NCI-H524 treated with DMSO at 0.1 percent for 48 hours (cell line): ENCODE data around the gene PCDH9.
A peak's percentile ranks its signal among the peaks of the same experiment; 100 is the strongest.

Source experiments
- DNase-seq: peaks from one replicate; lab custom pipeline; 2025; lab: John Stamatoyannopoulos, UW

PCDH9 gene, protein sequence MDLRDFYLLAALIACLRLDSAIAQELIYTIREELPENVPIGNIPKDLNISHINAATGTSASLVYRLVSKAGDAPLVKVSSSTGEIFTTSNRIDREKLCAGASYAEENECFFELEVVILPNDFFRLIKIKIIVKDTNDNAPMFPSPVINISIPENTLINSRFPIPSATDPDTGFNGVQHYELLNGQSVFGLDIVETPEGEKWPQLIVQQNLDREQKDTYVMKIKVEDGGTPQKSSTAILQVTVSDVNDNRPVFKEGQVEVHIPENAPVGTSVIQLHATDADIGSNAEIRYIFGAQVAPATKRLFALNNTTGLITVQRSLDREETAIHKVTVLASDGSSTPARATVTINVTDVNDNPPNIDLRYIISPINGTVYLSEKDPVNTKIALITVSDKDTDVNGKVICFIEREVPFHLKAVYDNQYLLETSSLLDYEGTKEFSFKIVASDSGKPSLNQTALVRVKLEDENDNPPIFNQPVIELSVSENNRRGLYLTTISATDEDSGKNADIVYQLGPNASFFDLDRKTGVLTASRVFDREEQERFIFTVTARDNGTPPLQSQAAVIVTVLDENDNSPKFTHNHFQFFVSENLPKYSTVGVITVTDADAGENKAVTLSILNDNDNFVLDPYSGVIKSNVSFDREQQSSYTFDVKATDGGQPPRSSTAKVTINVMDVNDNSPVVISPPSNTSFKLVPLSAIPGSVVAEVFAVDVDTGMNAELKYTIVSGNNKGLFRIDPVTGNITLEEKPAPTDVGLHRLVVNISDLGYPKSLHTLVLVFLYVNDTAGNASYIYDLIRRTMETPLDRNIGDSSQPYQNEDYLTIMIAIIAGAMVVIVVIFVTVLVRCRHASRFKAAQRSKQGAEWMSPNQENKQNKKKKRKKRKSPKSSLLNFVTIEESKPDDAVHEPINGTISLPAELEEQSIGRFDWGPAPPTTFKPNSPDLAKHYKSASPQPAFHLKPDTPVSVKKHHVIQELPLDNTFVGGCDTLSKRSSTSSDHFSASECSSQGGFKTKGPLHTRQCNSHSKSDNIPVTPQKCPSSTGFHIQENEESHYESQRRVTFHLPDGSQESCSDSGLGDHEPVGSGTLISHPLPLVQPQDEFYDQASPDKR (N-terminal part only)

DNA sequence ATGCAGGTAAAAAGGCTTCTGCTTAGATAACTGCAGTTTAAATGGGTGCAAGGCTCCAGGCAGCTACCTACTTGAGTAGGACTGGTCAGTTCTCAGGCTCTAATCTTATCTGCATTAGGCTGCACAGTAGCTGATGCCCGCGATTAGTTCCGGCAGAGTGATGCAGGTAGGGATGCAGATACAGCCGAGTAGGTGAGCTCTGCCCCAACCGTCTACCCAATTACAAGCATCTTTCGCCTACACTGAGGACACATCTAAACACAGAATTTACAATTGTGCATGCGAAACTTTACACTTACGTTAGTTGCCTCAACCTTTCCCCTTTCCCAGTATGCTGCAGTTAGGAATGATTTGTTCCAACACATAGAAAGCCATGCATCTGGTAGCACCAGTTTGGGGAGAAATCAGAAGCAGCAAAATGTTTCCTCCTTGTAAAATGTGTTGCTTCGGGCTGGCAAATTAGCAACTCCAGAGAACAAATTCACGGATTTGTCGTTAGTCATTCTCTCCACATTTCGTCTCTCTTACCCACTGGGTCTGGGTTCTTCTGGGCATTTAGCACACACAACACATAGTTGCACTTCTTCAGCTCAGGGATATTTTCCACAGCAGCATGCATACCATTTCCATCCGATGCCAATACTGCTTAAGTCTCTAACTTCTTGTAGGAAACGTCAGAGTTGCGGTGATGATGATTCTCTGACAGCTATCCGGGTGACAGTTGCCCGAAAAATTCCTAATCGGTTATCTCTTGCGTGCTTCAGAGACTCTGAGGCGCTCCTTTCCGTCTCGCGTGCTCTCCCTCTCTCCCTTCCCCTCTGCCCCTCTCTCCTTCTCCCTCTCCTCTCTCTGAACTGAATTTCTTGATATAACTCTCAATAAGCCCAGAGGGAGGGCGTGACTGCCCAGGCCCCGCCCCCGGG is at the start of gene PCDH9:
PCDH9 (minus strand) TSS at position 856 of the 923 bp plus-strand sequence. CDS start 1,896 bp downstream, outside the sequence.
- DNase-seq: no peak

DNA sequence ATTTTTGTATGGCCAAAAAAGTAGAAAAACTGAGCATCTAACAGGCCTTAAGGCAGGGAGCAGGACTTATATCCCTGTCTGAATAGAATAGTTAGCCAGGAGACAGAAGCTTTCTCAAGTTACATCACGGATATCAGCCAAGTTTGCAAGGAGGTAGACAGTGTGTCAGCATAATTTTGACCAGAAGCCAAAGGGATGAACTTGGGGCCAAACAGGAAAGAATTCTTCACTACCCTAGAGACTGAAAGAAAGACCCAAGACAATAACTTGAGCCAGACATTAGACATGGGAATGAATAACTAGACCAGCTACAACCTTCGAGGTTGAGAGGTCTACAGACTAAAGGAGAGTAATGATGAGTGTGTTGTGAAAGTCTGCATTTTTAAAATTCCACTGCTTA is 48.1 kb upstream of the PCDH9 start:
- DNase-seq: no peak

DNA sequence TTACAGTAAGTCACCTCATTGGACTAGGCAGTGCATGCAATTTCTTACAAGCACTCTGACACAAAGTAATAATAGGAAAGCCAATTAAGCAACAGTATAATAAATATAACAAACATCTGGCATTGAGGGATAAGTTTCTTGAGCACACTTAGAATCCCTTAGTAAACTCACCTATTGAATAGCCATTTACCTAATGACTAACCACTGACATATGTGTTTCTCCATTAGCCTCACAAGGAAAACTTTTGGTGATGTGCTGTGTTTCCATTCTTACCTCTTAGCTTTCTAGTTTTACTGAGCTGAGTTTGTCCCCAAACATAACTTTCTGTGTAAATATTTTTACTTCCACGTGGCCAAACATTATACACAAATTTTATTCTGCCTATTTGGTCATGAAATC is 47.4 kb upstream of the PCDH9 start:
- peak; percentile 97 for DNase-seq

DNA sequence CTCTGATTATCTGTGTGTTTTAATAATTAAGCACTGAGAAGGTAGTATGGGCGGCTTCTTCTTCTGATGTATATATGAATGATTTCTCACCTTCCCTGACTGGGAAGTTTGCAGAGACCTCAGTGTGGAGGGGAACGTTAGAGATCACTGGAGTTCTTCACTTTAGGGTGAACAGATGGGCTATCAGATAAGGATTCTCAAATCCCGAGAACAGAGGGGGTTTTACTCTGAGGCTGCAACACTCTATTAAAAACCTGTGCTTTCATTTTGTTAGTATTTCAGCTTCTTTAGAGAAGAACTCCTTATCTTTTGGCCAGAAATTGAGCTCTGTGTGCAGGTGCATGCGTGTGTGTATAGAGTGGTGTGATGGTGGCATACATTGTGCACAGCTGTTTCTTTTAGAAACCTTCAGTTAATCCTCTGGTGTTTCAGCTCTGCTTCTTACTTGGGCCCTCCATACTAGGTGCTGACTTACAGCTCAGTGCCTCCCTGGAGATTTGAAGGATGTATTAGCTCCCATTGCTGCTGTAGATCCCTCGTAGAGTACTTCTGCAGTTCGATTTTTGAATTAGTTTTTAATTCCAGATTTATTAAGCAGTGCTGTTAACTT is 45.3 kb upstream of the PCDH9 start:
- peak; percentile 80 for DNase-seq

DNA sequence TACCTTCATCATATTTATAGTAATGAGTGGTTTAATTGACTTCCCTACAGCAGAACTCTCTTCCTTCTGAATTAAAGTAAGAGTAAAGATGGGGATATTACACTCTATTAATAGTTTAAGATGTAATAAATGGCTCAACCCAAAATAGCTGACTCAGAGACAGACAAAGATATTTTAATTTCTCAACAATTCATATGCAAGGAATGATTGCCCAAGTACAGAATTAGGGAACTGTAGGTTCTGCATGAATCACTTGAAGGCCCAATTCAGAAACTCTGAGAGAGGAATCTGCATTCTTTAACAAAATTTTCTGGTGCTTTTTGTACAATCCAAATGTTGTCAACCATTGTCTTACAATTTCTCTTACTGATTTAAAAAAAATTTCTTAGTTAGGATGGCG is 42.9 kb upstream of the PCDH9 start:
- DNase-seq: no peak

DNA sequence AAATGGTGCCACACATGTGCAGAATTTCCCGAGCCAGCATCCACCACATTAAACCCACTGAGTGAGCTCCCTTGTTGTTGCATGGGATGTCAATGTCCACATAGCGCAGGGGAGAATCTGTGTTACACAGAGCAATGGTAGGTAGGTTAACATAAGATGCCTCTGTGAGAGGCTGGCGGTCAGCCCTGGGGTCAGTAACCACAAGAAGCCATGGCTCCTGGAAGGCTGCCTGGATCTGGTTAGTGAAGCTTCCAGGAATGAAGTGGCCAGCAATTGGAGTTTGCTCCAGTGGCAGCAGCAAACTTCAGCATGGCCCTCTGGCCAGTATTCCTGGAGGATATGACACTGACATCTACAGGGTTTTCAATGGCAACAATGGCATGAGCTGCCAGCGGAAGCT is 37.0 kb upstream of the PCDH9 start:
- DNase-seq: no peak

DNA sequence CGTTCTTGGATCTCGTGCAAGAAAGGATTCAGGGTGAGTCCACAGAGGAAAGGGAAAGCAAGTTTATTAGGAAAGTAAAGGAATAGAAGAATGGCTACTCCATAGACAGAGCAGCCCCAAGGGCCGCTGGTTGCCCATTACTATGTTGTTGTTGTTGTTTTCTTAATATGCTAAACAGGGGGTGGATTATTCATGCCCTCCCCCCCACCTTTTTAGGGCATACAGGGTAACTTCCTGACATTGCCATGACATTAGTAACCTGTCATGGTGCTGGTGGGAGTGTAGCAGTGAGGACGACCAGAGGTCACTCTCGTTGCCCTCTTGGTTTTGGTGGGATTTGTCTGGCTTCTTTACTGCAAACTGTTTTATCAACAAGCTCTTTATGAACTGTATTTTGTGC is 29.1 kb upstream of the PCDH9 start:
- DNase-seq: no peak

DNA sequence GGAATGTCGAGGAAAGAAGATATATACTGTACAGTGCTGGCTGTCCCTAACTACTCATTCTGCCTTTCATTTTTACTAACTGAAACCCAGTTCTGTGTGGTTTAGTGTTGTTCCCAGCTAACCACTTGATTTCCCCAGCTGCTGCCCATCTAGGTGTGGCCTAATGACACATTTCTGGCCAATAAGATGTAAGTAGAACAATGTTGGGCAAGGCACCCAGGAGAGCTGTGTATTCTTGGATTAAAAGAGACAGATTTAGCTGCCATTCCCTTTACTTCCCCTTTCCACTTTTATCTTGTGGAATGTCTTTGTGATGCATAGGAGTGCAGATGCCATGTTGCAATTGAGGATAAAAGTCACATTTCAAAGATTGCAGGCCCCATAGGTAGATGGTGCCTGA is 28.3 kb upstream of the PCDH9 start:
- no peak for DNase-seq

DNA sequence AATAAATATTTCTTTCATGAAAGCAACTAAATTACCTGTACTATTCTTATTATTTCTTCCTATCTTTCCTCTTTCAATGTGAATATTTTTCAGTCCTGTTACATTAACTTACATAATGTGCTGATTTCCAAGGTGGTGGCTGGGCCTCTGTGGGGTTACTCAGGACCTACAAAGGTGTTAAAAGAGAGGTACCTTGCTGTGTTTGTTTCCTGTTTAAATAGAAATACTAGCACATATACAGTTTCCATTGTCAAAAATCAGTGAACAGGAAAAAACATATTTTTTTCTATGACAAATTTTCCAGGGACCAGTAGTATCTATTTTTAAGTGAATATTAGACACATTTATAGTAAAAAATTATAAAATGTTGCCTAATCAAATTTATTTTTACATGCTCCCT is 8.7 kb upstream of the PCDH9 start:
- no peak for DNase-seq

DNA sequence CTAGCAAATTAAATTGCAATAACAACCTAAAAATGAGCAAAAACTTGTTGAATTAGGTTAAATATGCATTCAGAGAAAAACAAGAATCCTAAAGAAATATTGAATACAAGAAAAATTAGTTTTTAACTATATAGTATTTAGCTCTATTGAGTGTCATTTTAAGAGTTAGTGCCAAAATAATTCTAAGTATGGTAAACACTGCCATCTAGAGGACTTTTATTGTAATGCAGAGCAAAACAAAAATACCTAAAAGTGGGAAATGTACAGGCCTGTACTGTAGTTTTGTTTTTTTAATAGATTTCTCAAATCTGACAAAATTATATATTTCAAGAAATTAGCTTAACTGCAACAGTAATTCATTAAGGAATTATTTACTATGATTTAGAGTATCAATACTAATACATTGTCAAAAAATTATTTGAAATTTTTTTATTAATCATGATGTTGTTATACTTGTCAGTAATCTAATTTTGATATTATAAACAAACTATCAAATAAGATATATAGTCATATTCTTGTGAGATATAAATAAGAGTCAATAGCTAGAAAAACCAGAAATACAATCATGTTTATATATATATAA is 8.2 kb upstream of the PCDH9 start:
- no peak for DNase-seq

DNA sequence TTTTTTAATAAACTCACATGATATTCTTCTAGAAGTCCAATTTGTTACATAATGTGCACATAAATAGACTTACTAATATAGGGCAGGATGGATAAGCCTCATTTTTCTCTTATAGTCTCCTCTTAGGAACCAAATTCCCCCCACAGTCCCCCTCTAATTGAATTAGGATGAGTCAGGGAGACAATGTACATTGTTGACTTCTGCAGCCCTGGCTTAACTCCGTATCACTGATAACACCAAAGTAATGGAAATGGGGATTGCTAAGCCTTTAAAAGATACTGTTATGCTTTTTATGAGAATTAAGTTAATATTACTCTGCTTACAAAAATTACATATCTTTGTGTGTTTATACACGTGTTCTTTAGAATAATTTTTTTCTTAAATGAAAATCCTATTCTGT is 5.1 kb upstream of the PCDH9 start:
- no peak for DNase-seq

DNA sequence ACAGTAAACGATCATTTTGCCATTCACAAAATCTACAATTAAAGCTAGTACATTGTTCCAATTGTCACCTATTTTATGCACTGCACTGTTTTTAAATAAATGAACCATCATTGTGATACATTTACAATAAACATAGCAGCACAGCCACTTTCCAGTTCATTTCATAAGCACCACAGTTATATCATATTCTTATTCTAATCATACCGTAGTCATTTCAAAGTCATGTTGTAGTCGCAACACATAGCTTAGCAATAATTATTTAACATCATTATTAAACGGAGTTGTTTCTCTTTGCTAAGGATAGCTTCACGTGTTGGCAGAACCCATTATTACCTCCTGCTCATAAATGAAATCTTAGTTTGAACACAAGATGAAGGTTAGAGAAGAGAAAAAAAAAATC is 2.2 kb upstream of the PCDH9 start:
- no peak for DNase-seq

DNA sequence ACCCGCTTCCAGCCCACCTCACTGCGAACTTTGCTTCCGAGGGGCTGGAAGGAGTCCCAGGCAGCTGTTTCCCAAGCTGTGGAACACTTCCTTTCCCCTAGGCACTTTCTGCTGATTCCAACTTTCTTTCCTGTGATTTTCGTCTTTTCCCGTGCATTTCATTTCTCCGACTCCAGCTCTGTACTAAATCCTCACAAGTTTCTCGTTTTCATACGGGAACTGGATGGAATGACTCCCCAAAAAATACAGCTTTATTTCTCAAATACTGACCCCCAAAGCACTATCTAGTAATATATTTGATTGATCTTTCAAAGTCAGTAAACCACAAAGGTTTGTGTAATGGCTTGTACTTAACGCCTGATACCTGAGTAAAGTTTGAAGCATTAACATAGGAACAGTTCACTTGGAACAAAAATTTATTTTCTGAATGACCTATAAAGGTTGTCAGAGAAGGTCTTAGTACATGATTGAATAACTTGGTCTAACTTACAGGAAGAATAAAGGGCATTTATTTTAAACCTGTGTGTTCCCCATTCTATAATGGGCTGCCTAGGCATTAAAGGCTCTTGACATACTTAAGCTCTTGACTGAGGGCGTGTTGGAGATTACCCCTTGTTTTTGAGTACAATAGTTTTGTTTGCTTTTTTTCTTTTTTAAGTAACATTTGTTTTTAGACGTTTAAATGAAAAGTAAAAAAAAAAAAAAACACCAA is 1.3 kb upstream of the PCDH9 start:
- no peak for DNase-seq

DNA sequence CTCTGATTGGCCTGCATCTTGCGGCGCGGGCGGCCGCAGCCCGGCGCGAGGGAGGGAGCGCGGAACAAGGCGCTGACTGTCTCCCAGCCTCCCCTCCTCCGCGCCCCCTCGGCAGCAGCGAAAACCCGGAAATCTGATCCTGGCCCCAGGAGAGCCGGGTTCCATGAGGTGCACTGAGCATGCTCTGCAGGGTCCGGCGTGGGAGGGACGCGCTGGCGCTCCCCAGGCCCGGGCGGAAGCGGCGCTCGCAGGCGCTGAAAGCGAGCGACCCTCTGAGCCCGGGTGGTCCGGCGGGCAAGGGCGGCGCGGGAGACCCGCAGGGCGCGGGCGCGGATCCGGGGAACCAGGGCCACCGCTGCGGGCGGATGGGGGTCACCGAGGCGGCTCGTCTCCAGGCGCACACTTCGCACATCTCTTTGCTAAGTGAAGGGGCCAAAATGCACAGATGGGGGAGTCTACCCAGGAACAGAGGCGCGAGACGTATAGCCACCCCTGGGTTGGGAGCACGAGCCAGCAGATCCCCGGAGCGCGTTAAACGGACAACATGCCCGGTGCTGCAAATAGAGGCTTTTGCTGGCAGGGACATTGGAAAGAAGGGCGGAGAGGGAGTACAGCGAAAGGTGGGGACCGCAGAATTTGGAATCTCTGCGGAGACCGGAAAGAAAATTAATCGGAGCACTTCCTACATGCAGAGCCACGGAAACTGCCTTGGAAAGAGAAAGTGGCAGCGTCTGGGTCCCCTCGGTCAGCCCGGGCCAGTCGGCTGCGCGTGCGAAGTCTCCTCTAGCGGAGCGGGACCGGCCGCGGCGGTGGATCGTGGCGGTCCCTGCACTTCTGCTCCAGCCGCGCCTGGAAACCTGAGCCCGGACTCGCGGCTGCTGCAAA is 510 bp upstream of the PCDH9 start:
- peak; percentile 83 for DNase-seq

DNA sequence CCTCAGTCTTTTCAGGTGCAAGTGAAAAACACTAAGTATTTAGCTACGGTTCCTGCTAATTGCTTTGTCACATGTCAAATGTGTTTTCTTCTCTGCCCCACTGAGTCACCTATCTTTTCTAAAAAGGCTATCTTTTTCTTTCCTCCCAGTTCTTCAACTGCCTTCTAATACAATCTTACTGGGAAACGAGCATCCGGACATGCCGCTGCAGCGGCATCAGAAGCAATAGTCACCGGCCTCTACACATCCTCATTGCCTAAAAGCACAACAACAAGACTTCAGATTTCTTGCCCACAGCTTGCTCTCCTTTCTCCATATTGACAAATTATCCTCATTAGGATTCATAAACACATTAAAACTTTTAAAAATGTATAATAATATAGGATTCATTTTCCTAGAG is 1.2 kb downstream of the PCDH9 start:
- no peak for DNase-seq

DNA sequence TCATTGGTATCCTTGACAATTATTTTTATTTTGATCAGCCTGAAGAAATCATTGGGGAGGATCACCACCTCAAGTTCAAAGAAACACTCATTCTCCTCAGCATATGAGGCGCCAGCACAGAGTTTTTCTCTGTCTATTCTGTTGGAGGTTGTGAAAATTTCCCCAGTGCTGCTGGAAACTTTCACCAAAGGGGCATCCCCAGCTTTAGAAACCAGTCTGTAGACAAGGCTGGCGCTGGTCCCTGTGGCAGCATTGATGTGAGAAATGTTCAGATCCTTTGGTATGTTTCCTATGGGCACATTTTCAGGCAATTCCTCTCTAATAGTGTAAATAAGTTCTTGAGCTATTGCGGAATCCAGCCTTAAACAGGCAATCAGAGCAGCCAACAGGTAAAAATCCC is 2.1 kb downstream of the PCDH9 start:
- DNase-seq: no peak

DNA sequence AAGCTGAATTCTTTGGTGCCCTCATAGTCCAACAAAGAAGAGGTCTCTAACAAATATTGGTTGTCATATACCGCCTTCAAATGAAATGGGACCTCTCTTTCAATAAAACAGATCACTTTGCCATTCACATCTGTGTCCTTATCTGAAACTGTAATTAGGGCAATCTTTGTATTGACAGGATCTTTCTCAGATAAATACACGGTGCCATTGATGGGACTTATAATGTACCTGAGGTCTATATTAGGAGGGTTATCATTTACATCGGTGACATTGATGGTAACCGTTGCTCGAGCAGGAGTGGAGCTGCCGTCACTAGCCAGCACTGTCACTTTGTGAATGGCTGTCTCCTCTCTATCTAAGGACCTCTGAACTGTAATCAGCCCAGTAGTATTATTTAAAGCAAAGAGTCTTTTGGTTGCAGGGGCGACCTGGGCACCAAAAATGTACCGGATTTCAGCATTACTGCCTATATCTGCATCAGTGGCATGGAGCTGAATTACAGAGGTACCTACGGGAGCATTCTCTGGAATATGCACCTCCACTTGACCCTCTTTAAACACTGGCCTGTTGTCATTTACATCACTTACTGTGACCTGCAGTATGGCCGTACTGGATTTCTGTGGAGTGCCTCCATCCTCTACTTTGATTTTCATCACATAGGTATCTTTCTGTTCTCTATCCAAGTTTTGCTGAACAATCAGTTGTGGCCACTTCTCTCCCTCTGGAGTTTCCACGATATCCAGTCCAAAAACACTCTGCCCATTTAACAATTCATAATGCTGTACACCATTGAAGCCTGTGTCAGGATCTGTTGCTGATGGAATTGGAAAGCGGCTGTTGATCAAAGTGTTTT is 2.8 kb downstream of the PCDH9 start:
- no peak for DNase-seq

DNA sequence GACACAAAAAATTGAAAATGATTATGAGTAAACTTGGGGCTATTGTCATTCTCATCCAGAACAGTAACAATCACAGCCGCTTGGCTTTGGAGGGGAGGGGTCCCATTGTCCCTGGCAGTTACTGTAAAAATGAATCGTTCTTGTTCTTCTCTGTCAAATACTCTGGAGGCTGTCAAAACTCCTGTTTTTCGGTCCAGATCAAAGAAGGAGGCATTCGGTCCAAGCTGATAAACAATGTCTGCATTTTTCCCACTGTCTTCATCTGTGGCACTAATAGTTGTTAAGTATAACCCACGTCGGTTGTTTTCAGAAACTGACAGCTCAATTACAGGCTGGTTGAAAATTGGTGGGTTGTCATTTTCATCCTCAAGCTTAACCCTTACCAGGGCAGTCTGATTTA is 3.4 kb downstream of the PCDH9 start:
- DNase-seq: no peak
